ENCODE measurements around the gene ZNF446. TPM values are rescaled to one million over a fixed set of nuclear protein-coding genes. Genes with fewer than 3 reads are reported as not detected.

The ZNF446 gene
- total and polyA plus RNA-seq, 10 of the 15 experiments (the other 5 are each of a cell fraction or from before 2014, with no cell fraction given) = 0.14 to 6.9 (median 4.1) TPM

DNA sequence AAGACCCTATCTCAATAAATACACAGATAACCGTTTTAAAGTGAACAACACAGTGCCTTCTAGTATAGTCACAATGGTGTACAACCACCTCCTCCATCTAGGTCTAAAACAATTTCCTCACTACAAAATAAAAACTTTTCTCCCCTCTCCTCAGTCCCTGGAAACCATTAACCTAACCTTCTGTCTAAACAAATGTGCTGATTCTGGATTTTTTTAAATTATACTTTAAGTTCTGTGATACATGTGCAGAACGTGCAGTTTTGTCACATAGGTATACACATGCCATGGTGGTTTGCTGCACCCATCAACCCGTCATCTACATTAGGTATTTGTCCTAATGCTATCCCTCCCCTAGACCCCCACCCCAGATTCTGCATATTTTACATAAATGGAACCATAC lies 53.3 kb downstream of the ZNF446 start (continued):
- no peak for TF ChIP-seq CHD1 (IDR thresholded peaks at IDR 0.05; ENCODE audit: low read depth, low read length)
- no peak for TF ChIP-seq GABPA (IDR thresholded peaks at IDR 0.05; ENCODE audit: low read depth)

Small RNAs within 50 kb of the gene (small RNA-seq; reads per million reads assigned to genes)
- gene RN7SL693P (not detected), gene RNU6-1337P (not detected)

Other genes with a start within 250 kb of the ZNF446 start
Only the 7 nearest of the 19 such genes appear.
- 9.5 and 10.7 TPM in 2 replicates for gene ZNF584, start 67.7 kb upstream of the ZNF446 start, total RNA-seq (2014; rRNA removed)
- 4.8 and 5.1 TPM in 2 replicates for gene ZNF584, start 67.7 kb upstream of the ZNF446 start, total RNA-seq (2014; rRNA removed; fragmentation: Illumina TruSeq; extraction: Trizol)
- 9.7 and 10.3 TPM in 2 replicates for gene ZNF584, start 67.7 kb upstream of the ZNF446 start, total RNA-seq (2021)
- gene ZNF584, start 67.7 kb upstream of the ZNF446 start, polyA plus RNA-seq (2011; rRNA removed) = 7.6 and 8.4 TPM in 2 replicates
- gene ZNF584, start 67.7 kb upstream of the ZNF446 start, polyA plus RNA-seq (2014; fragmentation: Illumina TruSeq; extraction: Trizol) = 5.9 and 6.2 TPM in 2 replicates
- 1 to 10 TPM; 2.0 to 2.6 TPM for gene ZNF584, start 67.7 kb upstream of the ZNF446 start, polyA plus RNA-seq (2014; fragmentation: Nextera tagmentation; extraction: Ambion mirVana)
- 6.3 and 7.3 TPM in 2 replicates for gene ZNF584, start 67.7 kb upstream of the ZNF446 start, polyA plus RNA-seq (2014; rRNA removed)
- gene ZNF584, start 67.7 kb upstream of the ZNF446 start, polyA plus RNA-seq (2016; fragmentation: Nextera tagmentation; extraction: Ambion mirVana) = 1 to 10 TPM; 5.9 to 6.9 TPM
- 3.5 and 4.0 TPM in 2 replicates for gene ZNF132, start 36.2 kb upstream of the ZNF446 start, total RNA-seq (2014; rRNA removed)
- gene ZNF132, start 36.2 kb upstream of the ZNF446 start, total RNA-seq (2014; rRNA removed; fragmentation: Illumina TruSeq; extraction: Trizol) = 3.3 and 3.5 TPM in 2 replicates
- gene ZNF132, start 36.2 kb upstream of the ZNF446 start, total RNA-seq (2021) = 2.7 and 3.4 TPM in 2 replicates
- 0.68 and 0.81 TPM in 2 replicates for gene ZNF132, start 36.2 kb upstream of the ZNF446 start, polyA plus RNA-seq (2011; rRNA removed)
- 2.0 and 2.2 TPM in 2 replicates for gene ZNF132, start 36.2 kb upstream of the ZNF446 start, polyA plus RNA-seq (2014; fragmentation: Illumina TruSeq; extraction: Trizol)
- under 1 TPM; 0.56 to 0.73 TPM for gene ZNF132, start 36.2 kb upstream of the ZNF446 start, polyA plus RNA-seq (2014; fragmentation: Nextera tagmentation; extraction: Ambion mirVana)
- gene ZNF132, start 36.2 kb upstream of the ZNF446 start, polyA plus RNA-seq (2014; rRNA removed) = 1.4 and 1.9 TPM in 2 replicates
- 1 to 10 TPM; 2.4 to 3.0 TPM for gene ZNF132, start 36.2 kb upstream of the ZNF446 start, polyA plus RNA-seq (2016; fragmentation: Nextera tagmentation; extraction: Ambion mirVana)
- 7.9 and 8.8 TPM in 2 replicates for gene ZNF324B, start 24.7 kb upstream of the ZNF446 start, total RNA-seq (2014; rRNA removed)
- gene ZNF324B, start 24.7 kb upstream of the ZNF446 start, total RNA-seq (2014; rRNA removed; fragmentation: Illumina TruSeq; extraction: Trizol) = 5.3 and 5.9 TPM in 2 replicates
- 9.3 and 12.8 TPM in 2 replicates for gene ZNF324B, start 24.7 kb upstream of the ZNF446 start, total RNA-seq (2021)
- 1.9 and 3.3 TPM in 2 replicates for gene ZNF324B, start 24.7 kb upstream of the ZNF446 start, polyA plus RNA-seq (2011; rRNA removed)
- gene ZNF324B, start 24.7 kb upstream of the ZNF446 start, polyA plus RNA-seq (2014; fragmentation: Illumina TruSeq; extraction: Trizol) = 3.0 and 4.2 TPM in 2 replicates
- gene ZNF324B, start 24.7 kb upstream of the ZNF446 start, polyA plus RNA-seq (2014; fragmentation: Nextera tagmentation; extraction: Ambion mirVana) = under 1 TPM; 0.11 to 0.29 TPM
- 7.6 and 8.4 TPM in 2 replicates for gene ZNF324B, start 24.7 kb upstream of the ZNF446 start, polyA plus RNA-seq (2014; rRNA removed)
- gene ZNF324B, start 24.7 kb upstream of the ZNF446 start, polyA plus RNA-seq (2016; fragmentation: Nextera tagmentation; extraction: Ambion mirVana) = 1 to 10 TPM; 3.5 to 4.4 TPM
- 10.6 and 13.9 TPM in 2 replicates for gene ZNF324, start 9.3 kb upstream of the ZNF446 start, total RNA-seq (2014; rRNA removed)
- gene ZNF324, start 9.3 kb upstream of the ZNF446 start, total RNA-seq (2014; rRNA removed; fragmentation: Illumina TruSeq; extraction: Trizol) = 5.0 and 5.9 TPM in 2 replicates
- 12.1 and 12.9 TPM in 2 replicates for gene ZNF324, start 9.3 kb upstream of the ZNF446 start, total RNA-seq (2021)
- gene ZNF324, start 9.3 kb upstream of the ZNF446 start, polyA plus RNA-seq (2011; rRNA removed) = 2.8 and 5.7 TPM in 2 replicates
- 3.1 and 3.5 TPM in 2 replicates for gene ZNF324, start 9.3 kb upstream of the ZNF446 start, polyA plus RNA-seq (2014; fragmentation: Illumina TruSeq; extraction: Trizol)
- gene ZNF324, start 9.3 kb upstream of the ZNF446 start, polyA plus RNA-seq (2014; fragmentation: Nextera tagmentation; extraction: Ambion mirVana) = 1 to 10 TPM in 1 of 2 experiments, under 1 TPM in 1; 0.71 to 2.1 TPM
- gene ZNF324, start 9.3 kb upstream of the ZNF446 start, polyA plus RNA-seq (2014; rRNA removed) = 8.1 and 9.5 TPM in 2 replicates
- gene ZNF324, start 9.3 kb upstream of the ZNF446 start, polyA plus RNA-seq (2016; fragmentation: Nextera tagmentation; extraction: Ambion mirVana) = 1 to 10 TPM; 8.5 to 9.0 TPM
- gene SLC27A5, start 35.6 kb downstream of the ZNF446 start, total RNA-seq (2014; rRNA removed) = 48.4 and 57.2 TPM in 2 replicates
- gene SLC27A5, start 35.6 kb downstream of the ZNF446 start, total RNA-seq (2014; rRNA removed; fragmentation: Illumina TruSeq; extraction: Trizol) = 25.7 and 26.8 TPM in 2 replicates
- gene SLC27A5, start 35.6 kb downstream of the ZNF446 start, total RNA-seq (2021) = 31.2 and 31.5 TPM in 2 replicates
- gene SLC27A5, start 35.6 kb downstream of the ZNF446 start, polyA plus RNA-seq (2011; rRNA removed) = 13.7 and 32.0 TPM in 2 replicates
- gene SLC27A5, start 35.6 kb downstream of the ZNF446 start, polyA plus RNA-seq (2014; fragmentation: Illumina TruSeq; extraction: Trizol) = 5.7 and 21.2 TPM in 2 replicates
- gene SLC27A5, start 35.6 kb downstream of the ZNF446 start, polyA plus RNA-seq (2014; fragmentation: Nextera tagmentation; extraction: Ambion mirVana) = 100 to 1,000 TPM; 113 to 127 TPM
- gene SLC27A5, start 35.6 kb downstream of the ZNF446 start, polyA plus RNA-seq (2014; rRNA removed) = 55.7 and 62.9 TPM in 2 replicates
- 10 to 100 TPM; 25.8 to 28.6 TPM for gene SLC27A5, start 35.6 kb downstream of the ZNF446 start, polyA plus RNA-seq (2016; fragmentation: Nextera tagmentation; extraction: Ambion mirVana)
- gene ZBTB45, start 43.5 kb downstream of the ZNF446 start, total RNA-seq (2014; rRNA removed) = 4.5 and 6.1 TPM in 2 replicates
- gene ZBTB45, start 43.5 kb downstream of the ZNF446 start, total RNA-seq (2014; rRNA removed; fragmentation: Illumina TruSeq; extraction: Trizol) = 1.2 and 1.7 TPM in 2 replicates
- gene ZBTB45, start 43.5 kb downstream of the ZNF446 start, total RNA-seq (2021) = 12.7 and 17.2 TPM in 2 replicates
- gene ZBTB45, start 43.5 kb downstream of the ZNF446 start, polyA plus RNA-seq (2011; rRNA removed) = 0.72 and 2.4 TPM in 2 replicates
- gene ZBTB45, start 43.5 kb downstream of the ZNF446 start, polyA plus RNA-seq (2014; fragmentation: Illumina TruSeq; extraction: Trizol) = 0.13 and 1.2 TPM in 2 replicates
- gene ZBTB45, start 43.5 kb downstream of the ZNF446 start, polyA plus RNA-seq (2014; fragmentation: Nextera tagmentation; extraction: Ambion mirVana) = under 1 TPM; 0.29 to 0.33 TPM
- gene ZBTB45, start 43.5 kb downstream of the ZNF446 start, polyA plus RNA-seq (2014; rRNA removed) = 7.7 and 8.0 TPM in 2 replicates
- 10 to 100 TPM; 13.9 to 14.3 TPM for gene ZBTB45, start 43.5 kb downstream of the ZNF446 start, polyA plus RNA-seq (2016; fragmentation: Nextera tagmentation; extraction: Ambion mirVana)
- gene TRIM28, start 67.7 kb downstream of the ZNF446 start, total RNA-seq (2014; rRNA removed) = 569 and 650 TPM in 2 replicates
- gene TRIM28, start 67.7 kb downstream of the ZNF446 start, total RNA-seq (2014; rRNA removed; fragmentation: Illumina TruSeq; extraction: Trizol) = 256 and 311 TPM in 2 replicates
- gene TRIM28, start 67.7 kb downstream of the ZNF446 start, total RNA-seq (2021) = 492 and 503 TPM in 2 replicates
- gene TRIM28, start 67.7 kb downstream of the ZNF446 start, polyA plus RNA-seq (2011; rRNA removed) = 167 and 420 TPM in 2 replicates
- 147 and 280 TPM in 2 replicates for gene TRIM28, start 67.7 kb downstream of the ZNF446 start, polyA plus RNA-seq (2014; fragmentation: Illumina TruSeq; extraction: Trizol)
- 10 to 100 TPM in 1 of 2 experiments, 1 to 10 TPM in 1; 5.0 to 32.5 TPM for gene TRIM28, start 67.7 kb downstream of the ZNF446 start, polyA plus RNA-seq (2014; fragmentation: Nextera tagmentation; extraction: Ambion mirVana)
- 363 and 502 TPM in 2 replicates for gene TRIM28, start 67.7 kb downstream of the ZNF446 start, polyA plus RNA-seq (2014; rRNA removed)
- gene TRIM28, start 67.7 kb downstream of the ZNF446 start, polyA plus RNA-seq (2016; fragmentation: Nextera tagmentation; extraction: Ambion mirVana) = 10 to 100 TPM; 82.9 to 91.1 TPM